ENCODE results near the gene LMTK3. TPM values are rescaled to one million over a fixed set of nuclear protein-coding genes. Genes with fewer than 3 reads are reported as not detected.
"Not testable (repeated sequence)": the region's sequence is repeated elsewhere in the genome, so short reads cannot be mapped to it uniquely, and the experiment has no call there.

The LMTK3 gene
- total RNA-seq, 1 donor, result 0.43 TPM

DNA sequence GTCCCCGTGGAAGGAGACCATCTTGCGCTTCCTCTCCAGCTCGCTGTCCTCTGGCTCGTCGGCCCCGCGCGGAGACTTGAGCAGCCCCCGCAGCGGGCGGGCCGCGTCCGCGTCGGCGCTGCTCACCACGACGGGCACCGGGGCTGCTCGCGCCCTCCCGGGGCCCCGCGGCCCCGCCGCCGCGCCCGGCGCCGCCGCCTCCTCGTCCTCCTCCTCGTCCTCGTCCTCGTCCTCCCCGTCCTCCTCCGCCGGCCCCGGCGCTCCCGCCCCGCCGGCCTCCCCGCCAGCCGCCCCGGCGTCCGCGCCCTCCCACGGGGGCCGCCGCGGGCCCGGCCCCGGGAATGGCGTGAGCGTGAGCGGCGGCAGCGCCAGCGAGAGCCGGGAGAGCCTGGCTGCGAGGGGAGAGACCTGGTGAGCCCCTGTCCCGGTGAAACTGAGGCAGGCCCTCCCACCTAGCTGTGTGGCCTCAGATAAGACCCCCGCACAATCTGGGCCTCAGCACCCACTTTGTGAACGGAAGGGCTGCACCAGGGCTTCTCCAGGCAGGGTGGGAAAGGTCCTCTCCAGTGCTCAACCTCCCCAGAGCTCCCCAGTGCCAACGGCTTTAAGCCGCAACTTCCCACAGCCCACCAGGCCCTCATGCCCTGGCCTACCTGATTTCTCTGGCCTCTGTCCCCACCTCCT is 17.8 kb downstream of the LMTK3 start:
- DNase-seq (ENCODE audit: low read depth), result no peak
- H3K4me3 ChIP-seq (ENCODE audit: low read depth, low read length), result peak overlapping the region; percentile 64
- TF ChIP-seq, protein P1, sequence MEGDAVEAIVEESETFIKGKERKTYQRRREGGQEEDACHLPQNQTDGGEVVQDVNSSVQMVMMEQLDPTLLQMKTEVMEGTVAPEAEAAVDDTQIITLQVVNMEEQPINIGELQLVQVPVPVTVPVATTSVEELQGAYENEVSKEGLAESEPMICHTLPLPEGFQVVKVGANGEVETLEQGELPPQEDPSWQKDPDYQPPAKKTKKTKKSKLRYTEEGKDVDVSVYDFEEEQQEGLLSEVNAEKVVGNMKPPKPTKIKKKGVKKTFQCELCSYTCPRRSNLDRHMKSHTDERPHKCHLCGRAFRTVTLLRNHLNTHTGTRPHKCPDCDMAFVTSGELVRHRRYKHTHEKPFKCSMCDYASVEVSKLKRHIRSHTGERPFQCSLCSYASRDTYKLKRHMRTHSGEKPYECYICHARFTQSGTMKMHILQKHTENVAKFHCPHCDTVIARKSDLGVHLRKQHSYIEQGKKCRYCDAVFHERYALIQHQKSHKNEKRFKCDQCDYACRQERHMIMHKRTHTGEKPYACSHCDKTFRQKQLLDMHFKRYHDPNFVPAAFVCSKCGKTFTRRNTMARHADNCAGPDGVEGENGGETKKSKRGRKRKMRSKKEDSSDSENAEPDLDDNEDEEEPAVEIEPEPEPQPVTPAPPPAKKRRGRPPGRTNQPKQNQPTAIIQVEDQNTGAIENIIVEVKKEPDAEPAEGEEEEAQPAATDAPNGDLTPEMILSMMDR (IDR thresholded peaks at IDR 0.05; ENCODE audit: insufficient read depth, low read depth, low read length), result no peak

DNA sequence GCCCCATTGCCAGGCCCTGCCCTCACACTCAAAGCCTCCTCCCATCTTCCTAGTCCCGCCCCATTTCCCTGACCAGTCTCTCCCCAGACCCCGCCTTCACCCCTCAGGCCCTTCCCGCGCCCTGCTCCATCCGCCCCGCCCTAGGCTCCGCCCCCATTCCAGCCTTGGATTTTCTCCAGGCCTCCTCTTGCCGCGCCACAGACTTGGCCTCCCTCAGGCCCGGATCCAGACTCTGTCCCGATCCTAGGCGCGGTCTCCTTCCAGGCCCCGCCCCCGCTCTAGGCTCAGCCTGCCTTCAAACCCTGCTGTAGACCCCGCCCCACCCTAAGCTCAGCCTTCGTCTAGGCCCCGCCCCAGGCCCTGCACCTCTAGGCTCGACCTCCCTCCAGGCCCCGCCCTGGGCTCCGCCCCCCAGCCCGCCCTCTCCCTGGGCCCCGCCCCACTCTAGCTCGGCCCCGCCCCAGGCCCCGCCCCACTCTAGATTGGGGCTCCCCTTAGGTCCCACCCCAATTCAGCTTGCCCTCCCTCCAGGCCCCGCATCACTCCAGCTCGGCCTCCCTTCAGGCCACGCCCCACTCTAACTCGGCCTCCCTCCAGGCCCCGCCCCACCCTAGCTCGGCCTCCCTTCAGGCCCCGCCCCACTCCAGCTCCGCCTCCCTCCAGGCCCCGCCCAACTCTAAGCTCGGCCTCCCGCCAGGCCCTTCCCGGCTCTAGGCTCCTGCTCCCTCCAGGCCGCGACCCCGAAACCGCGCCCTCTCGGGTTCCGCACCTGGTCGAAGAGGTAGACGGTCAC is 18.5 kb downstream of the LMTK3 start:
- TF ChIP-seq, protein P1 (IDR thresholded peaks at IDR 0.05; ENCODE audit: insufficient read depth, low read depth, low read length), result no peak
- peak overlapping the region; percentile 64 for H3K4me3 ChIP-seq (ENCODE audit: low read depth, low read length)
- DNase-seq (ENCODE audit: low read depth), result peak; percentile 98

DNA sequence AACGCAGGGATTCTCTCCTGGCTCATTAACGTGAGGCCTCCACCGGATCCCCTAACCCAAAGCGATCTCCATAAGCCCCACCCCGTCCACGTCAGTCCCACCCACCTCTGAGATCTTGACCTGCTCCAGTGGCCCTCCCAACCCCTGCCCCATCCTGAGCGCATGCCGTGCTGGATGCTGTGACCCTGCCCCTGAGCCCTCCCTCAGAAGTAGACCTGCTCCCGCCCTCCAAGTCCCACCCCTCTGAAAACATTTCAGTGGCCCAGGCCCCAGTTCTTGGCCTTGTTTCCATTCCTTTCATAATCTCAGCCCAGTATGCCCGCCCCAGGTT is 19.9 kb downstream of the LMTK3 start:
- no peak for DNase-seq (ENCODE audit: low read depth)
- TF ChIP-seq, protein P1 (IDR thresholded peaks at IDR 0.05; ENCODE audit: insufficient read depth, low read depth, low read length), result no peak
- no peak overlapping the region for H3K4me3 ChIP-seq (ENCODE audit: low read depth, low read length)

DNA sequence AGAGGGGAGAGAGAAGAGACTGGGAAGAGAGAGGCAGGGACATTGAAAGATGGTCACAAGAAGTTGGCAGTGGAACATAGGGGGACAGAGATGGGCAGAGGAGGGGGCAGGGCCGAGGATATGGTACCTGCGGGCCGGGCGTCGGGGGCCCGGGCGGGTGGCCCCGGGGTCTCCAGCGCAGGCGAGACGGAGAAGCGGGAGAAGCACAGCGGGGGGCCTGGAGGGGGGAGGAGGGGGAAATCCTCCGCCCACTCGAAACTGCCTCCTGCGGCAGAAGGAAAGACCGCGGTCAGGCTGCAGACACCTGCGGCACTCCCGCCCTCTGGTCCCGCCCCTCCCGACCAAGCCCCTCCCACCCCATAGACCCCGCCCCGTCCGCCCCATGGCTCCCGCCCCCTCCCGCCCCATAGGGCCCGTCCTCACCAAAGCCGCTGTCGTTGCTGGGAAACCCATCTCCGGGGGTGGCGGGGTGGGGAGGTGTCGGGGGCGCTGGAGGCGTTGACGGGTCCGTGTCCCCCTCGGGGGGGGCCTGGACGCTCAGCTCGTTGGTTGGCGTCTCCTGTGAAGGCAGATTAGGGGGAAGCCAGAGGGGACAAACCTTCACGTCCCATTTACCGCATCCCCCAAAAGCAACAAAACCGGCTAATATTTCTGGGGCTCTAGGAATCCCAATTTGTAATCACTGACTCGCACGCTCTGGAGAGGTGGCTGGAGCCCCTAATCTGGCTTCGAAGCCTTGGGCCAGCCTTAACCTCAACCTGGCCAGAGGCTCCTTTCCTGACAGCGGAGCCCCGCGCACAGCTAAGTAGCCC is 20.4 kb downstream of the LMTK3 start:
- TF ChIP-seq, protein P1 (IDR thresholded peaks at IDR 0.05; ENCODE audit: insufficient read depth, low read depth, low read length), result no peak
- H3K4me3 ChIP-seq (ENCODE audit: low read depth, low read length), result no peak overlapping the region
- DNase-seq (ENCODE audit: low read depth), result no peak

DNA sequence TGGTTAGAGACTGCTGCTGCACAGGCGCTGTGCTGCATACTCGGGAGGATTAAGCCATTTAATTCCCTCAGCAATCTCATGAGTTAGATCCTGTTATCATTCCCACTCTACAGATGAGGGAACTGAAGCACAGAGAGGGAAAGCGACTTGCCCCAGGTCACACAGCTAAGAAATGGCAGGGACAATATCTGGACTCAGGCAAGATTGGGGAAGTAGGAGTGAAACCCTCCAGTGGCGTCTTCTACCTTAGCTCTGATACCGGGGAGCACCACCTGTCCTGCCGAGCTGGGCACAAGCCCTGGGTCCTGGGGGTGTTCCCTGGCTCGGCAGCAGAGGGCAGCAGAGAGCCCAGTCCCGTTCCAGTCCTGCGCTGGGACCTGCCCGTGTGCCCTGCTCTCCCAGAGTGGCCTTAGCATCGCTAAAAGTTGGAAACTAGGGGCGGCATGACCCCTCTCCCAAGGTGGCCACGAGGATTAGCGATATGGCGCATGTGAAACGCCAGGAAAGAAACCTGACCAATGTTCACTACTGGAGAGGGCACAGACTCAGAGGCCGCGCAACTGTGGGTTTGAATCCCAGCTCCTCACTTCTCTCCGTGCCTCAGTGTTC is 21.9 kb downstream of the LMTK3 start:
- TF ChIP-seq, protein P1 (IDR thresholded peaks at IDR 0.05; ENCODE audit: insufficient read depth, low read depth, low read length), result peak; percentile 93
- DNase-seq (ENCODE audit: low read depth), result peak; percentile 54
- no peak overlapping the region for H3K4me3 ChIP-seq (ENCODE audit: low read depth, low read length)

DNA sequence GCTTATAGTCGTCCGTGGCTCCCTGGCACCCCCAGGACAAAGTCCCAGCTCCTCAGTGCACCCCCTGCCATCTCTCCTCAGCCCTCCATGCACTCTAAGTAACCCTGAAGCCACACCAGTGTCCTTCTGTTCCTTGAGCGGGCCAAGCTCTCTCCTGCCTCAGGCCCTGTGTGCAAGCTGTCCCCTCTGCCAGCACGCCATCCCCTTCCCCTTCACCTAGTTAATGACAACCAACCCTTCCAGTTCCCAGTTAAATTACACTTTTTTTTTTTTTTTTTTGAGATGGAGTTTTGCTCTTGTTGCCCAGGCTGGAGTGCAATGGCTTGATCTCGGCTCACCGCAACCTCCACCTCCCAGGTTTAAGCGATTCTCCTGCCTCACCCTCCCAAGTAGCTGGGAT is 23.2 kb downstream of the LMTK3 start:
- not testable (repeated sequence) for H3K4me3 ChIP-seq (ENCODE audit: low read depth, low read length); DNase-seq (ENCODE audit: low read depth)
